ENCODE results near the gene GOLGA3.

- TF ChIP-seq, protein P1, sequence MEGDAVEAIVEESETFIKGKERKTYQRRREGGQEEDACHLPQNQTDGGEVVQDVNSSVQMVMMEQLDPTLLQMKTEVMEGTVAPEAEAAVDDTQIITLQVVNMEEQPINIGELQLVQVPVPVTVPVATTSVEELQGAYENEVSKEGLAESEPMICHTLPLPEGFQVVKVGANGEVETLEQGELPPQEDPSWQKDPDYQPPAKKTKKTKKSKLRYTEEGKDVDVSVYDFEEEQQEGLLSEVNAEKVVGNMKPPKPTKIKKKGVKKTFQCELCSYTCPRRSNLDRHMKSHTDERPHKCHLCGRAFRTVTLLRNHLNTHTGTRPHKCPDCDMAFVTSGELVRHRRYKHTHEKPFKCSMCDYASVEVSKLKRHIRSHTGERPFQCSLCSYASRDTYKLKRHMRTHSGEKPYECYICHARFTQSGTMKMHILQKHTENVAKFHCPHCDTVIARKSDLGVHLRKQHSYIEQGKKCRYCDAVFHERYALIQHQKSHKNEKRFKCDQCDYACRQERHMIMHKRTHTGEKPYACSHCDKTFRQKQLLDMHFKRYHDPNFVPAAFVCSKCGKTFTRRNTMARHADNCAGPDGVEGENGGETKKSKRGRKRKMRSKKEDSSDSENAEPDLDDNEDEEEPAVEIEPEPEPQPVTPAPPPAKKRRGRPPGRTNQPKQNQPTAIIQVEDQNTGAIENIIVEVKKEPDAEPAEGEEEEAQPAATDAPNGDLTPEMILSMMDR (IDR thresholded peaks at IDR 0.05) = no peak
- no peak for TF ChIP-seq POLR2A (IDR thresholded peaks at IDR 0.05)
These were observed 32.8 kb downstream of the GOLGA3 start for GRCh38 chr12:132795847-132796246.
